DMS53 (cell line): ENCODE data around the gene DCAF15.

ENCODE experiments used
- DNase-seq: peaks from one replicate; lab custom pipeline; 2025; lab: John Stamatoyannopoulos, UW

DCAF15 gene

GRCh38 chr19:13976446-13976845 is 24.1 kb downstream of the DCAF15 start:
- no peak for DNase-seq

GRCh38 chr19:13977803-13978202 is 25.5 kb downstream of the DCAF15 start:
- no peak for DNase-seq

GRCh38 chr19:13978351-13979243 is 26.3 kb downstream of the DCAF15 start:
- no peak for DNase-seq

GRCh38 chr19:13979244-13979615 is 26.9 kb downstream of the DCAF15 start:
- no peak for DNase-seq

- DNase-seq = no peak
Observed at GRCh38 chr19:13979686-13980085, 27.4 kb downstream of the DCAF15 start.

- DNase-seq = no peak
Observed at GRCh38 chr19:13980340-13980739, 28.0 kb downstream of the DCAF15 start.

- no peak for DNase-seq
Observed at GRCh38 chr19:13981021-13981420, 28.7 kb downstream of the DCAF15 start.

- no peak for DNase-seq
Observed at GRCh38 chr19:13981467-13981866, 29.2 kb downstream of the DCAF15 start.

GRCh38 chr19:13981988-13982501 is 29.7 kb downstream of the DCAF15 start:
- DNase-seq = peak; percentile 31

GRCh38 chr19:13982773-13983172 is 30.5 kb downstream of the DCAF15 start:
- no peak for DNase-seq

- DNase-seq = peak; percentile 93
Observed at GRCh38 chr19:13983213-13983889, 31.0 kb downstream of the DCAF15 start.

- peak; percentile 31 for DNase-seq
Observed at GRCh38 chr19:13984186-13984585, 31.9 kb downstream of the DCAF15 start.

- peak; percentile 34 for DNase-seq
Observed at GRCh38 chr19:13984875-13985741, 32.8 kb downstream of the DCAF15 start.

- DNase-seq = peak; percentile 84
Observed at GRCh38 chr19:13985771-13986347, 33.5 kb downstream of the DCAF15 start.

- DNase-seq = peak; percentile 95
Observed at GRCh38 chr19:13986348-13986904, 34.1 kb downstream of the DCAF15 start.

GRCh38 chr19:13987101-13987890 is 35.0 kb downstream of the DCAF15 start:
- DNase-seq = peak; percentile 65

- no peak for DNase-seq
Observed at GRCh38 chr19:13989487-13989886, 37.2 kb downstream of the DCAF15 start.

GRCh38 chr19:13990085-13990484 is 37.8 kb downstream of the DCAF15 start:
- no peak for DNase-seq

GRCh38 chr19:13992025-13992424 is 39.7 kb downstream of the DCAF15 start:
- DNase-seq = no peak

GRCh38 chr19:13993590-13994300 is 41.4 kb downstream of the DCAF15 start:
- peak; percentile 18 for DNase-seq
